Islet precursor cell (in vitro differentiated cells): ENCODE data around the gene FAM227A.

ENCODE experiments used
- DNase-seq: peaks from one replicate; pipeline ENCODE4 v3.0.0-alpha.2; 2018

FAM227A gene

DNA sequence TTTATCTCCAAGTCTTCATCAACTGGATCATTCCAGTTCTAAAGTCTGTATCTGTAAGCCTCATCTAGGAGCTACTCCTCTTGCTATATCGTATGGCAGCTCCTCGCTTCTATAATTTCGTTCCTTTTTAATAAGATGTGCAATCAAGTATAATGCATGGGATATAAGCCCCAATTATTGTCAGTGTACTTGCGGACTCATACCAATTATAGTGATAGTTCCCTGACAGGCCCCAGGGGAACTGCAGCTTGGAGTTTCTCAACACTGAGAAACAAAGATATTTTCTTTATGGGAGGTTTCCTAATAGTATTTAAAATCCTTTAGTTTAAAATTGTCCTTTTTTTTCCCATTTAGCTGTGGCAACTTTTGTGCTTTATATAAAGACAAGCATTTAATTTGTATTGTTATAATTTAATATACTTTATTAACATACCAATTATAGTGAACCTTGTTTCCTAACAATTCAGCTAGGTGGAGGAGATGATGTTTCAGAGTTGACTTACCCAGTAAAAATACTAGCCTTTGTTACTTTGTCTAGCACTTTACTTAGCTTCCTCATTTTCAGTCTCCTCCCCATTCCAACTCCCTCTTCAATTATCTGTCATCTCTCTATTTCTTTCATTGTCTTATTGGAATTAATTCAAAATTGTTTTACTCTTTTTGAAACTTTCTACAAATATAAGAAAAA, 124.8 kb downstream of the FAM227A start:
- DNase-seq, result no peak
